DOHH2 (cell line): ENCODE data around the gene MGAT4A.

Experiments
- H3F3A ChIP-seq: fragments of 200-600 bp; sonication (generic), shearing (Covaris generic); 2 replicates; pipeline ENCODE4 v1.6.0; 2016; ENCODE audit warnings: antibody characterized with exemption, mild to moderate bottlenecking; ENCODE audit not compliant: control insufficient read depth, insufficient read depth
- H3K27ac ChIP-seq: fragments of 200-600 bp; sonication (generic); 2 replicates; pipeline ENCODE4 v1.5.1; 2014; ENCODE audit warnings: low read depth, mild to moderate bottlenecking, low read length, moderate library complexity
- H3K27me3 ChIP-seq: fragments of 200-600 bp; sonication (generic); 2 replicates; pipeline ENCODE4 v1.6.1; 2014; ENCODE audit warnings: mild to moderate bottlenecking, low read length, mixed read lengths; ENCODE audit not compliant: control insufficient read depth
- H3K36me3 ChIP-seq: fragments of 200-600 bp; sonication (generic); 2 replicates; pipeline ENCODE4 v1.6.1; 2014; ENCODE audit warnings: mild to moderate bottlenecking, low read length, moderate library complexity, mixed read lengths; ENCODE audit not compliant: control insufficient read depth
- H3K4me1 ChIP-seq: fragments of 200-600 bp; sonication (generic); 2 replicates; pipeline ENCODE4 v1.6.1; 2014; ENCODE audit warnings: mild to moderate bottlenecking, low read length, mixed read lengths; ENCODE audit not compliant: control insufficient read depth
- H3K4me2 ChIP-seq: fragments of 200-600 bp; sonication (generic); 2 replicates; pipeline ENCODE4 v1.6.0; 2014; ENCODE audit warnings: mild to moderate bottlenecking, low read length, moderate library complexity
- H3K4me3 ChIP-seq: fragments of 200-600 bp; sonication (generic); 2 replicates; pipeline ENCODE4 v1.5.1; 2014; ENCODE audit warnings: mild to moderate bottlenecking, low read length, mixed read lengths
- H3K79me2 ChIP-seq: fragments of 200-600 bp; sonication (generic); 2 replicates; pipeline ENCODE4 v1.6.1; 2014; ENCODE audit warnings: mild to moderate bottlenecking, low read length, mixed read lengths; ENCODE audit not compliant: control insufficient read depth
- H3K9me2 ChIP-seq: fragments of 200-600 bp; sonication (generic); replicated peaks from 2 replicates; pipeline ENCODE4 v1.6.1; 2014; ENCODE audit warnings: mild to moderate bottlenecking, low read length, mixed read lengths; ENCODE audit not compliant: control insufficient read depth
- H3K9me3 ChIP-seq: fragments of 200-600 bp; sonication (generic); 2 replicates; pipeline ENCODE4 v1.6.1; 2014; ENCODE audit warnings: antibody characterized with exemption, low read length, mixed read lengths; ENCODE audit not compliant: control insufficient read depth, insufficient read depth
- H4K20me1 ChIP-seq: fragments of 200-600 bp; sonication (generic); 2 replicates; pipeline ENCODE4 v1.6.0; 2014; ENCODE audit warnings: low read depth, mild to moderate bottlenecking, antibody characterized with exemption, low read length, moderate library complexity; ENCODE audit not compliant: control insufficient read depth, insufficient read depth
- EZH2phosphoT487 ChIP-seq: fragments of 200-600 bp; sonication (generic); IDR thresholded peaks from 2 replicates; pipeline ENCODE4 v1.6.1; 2017; ENCODE audit warnings: borderline replicate concordance, mild to moderate bottlenecking, antibody characterized with exemption, low read length, moderate library complexity, mixed read lengths
- TF ChIP-seq, protein P1 (sequence below): fragments of 200-600 bp; sonication (generic); IDR thresholded peaks from one replicate; pipeline ENCODE4 v1.5.1; 2014; ENCODE audit warnings: antibody characterized with exemption, mild to moderate bottlenecking, low read depth, low read length; ENCODE audit not compliant: poor library complexity, severe bottlenecking

Gene MGAT4A

DNA sequence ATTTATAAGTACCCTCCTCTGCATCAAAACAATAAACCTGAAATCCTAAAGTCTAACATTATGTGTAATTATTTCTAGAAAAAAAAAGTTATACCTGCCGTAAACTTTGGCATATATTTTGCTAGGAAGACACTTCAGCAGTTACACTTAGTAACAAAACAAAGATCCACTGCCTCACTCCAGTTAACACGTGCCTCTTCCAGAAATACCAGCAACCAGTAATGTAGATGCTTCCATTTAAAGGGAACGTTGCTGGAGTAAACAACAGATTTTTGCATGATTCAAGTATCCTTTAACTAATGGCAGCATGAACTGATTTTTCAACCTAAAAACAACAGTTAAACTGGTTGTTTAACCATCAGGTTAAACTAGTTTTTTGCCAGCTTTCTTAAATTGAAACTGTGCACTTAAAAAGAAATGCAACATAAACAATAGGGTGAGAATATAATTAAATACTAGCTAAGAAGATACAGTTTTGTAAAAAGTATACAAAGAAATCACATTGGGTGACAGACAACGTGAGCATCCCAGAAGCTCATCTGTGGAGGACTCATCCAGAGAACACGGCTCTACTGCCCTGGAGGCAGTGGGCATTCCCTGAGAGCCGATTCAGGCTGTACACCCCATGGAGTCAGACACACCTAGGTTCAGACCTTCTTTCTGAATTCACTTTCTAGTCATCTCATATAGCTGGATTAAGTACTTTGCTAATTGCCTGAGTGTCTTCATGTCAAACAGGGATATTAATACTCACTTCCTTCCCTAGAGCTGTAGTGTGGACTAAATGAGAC lies 22.3 kb downstream of the MGAT4A start:
- Histone ChIP-seq H3K4me1 (peaks cover 37% of the 10 kb centered on the region), H3K9me2 (no peaks in the 10 kb centered on the region), H3K4me2 (no peak overlapping the region), H3K27ac (no peak overlapping the region), H3K4me3 (no peak overlapping the region), H3K9me3 (no peaks in the 10 kb centered on the region), H3K79me2 (no peaks in the 10 kb centered on the region), H3K36me3 (no peaks in the 10 kb centered on the region), H3K27me3 (peaks cover 26% of the 10 kb centered on the region), H4K20me1 (no peaks in the 10 kb centered on the region), H3F3A (no peaks in the 10 kb centered on the region)
- TF ChIP-seq, protein P1, sequence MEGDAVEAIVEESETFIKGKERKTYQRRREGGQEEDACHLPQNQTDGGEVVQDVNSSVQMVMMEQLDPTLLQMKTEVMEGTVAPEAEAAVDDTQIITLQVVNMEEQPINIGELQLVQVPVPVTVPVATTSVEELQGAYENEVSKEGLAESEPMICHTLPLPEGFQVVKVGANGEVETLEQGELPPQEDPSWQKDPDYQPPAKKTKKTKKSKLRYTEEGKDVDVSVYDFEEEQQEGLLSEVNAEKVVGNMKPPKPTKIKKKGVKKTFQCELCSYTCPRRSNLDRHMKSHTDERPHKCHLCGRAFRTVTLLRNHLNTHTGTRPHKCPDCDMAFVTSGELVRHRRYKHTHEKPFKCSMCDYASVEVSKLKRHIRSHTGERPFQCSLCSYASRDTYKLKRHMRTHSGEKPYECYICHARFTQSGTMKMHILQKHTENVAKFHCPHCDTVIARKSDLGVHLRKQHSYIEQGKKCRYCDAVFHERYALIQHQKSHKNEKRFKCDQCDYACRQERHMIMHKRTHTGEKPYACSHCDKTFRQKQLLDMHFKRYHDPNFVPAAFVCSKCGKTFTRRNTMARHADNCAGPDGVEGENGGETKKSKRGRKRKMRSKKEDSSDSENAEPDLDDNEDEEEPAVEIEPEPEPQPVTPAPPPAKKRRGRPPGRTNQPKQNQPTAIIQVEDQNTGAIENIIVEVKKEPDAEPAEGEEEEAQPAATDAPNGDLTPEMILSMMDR, result no peak
- no peak for TF ChIP-seq EZH2phosphoT487

DNA sequence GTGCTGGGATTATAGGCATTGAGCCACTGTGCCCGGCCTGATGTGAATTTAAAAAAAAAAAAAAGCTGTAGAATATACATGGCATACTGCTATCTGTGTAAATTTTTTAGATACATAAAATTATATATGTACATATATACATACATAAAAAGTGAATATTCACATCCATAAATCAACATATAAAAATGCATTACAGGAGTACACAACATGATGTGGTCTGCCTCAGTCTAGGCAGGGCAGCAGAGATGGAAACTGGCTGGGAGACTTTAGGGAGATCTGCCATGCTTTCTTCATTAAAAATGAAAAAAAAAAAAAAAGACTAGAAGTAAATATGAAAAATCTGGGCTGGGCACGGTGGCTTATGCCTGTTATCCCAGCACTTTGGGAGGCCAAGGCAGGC lies 24.3 kb downstream of the MGAT4A start:
- Histone ChIP-seq H3K9me3 (no peaks in the 10 kb centered on the region), H3K4me3 (no peak overlapping the region), H3K79me2 (no peaks in the 10 kb centered on the region), H4K20me1 (no peaks in the 10 kb centered on the region), H3K4me1 (peaks cover 17% of the 10 kb centered on the region), H3F3A (no peaks in the 10 kb centered on the region), H3K27me3 (peaks cover 14% of the 10 kb centered on the region), H3K27ac (no peak overlapping the region), H3K9me2 (no peaks in the 10 kb centered on the region), H3K36me3 (no peaks in the 10 kb centered on the region), H3K4me2 (no peak overlapping the region)
- no peak for TF ChIP-seq EZH2phosphoT487
- TF ChIP-seq, protein P1, result no peak

DNA sequence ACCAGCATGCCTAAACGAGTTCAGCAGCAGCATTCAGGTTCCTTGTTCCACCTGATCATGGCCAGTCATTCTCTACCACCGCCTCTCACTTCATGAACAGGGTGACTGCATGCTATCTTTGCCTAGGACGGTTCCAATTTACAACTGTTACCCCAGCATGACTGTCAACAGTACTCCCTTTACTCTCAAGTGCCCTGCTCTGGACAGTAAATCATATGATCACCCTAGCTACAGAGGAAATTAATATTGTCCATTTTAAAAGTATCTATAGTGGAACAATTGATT lies 25.7 kb downstream of the MGAT4A start:
- no peak overlapping the region for H3K27ac ChIP-seq
- H3K4me2 ChIP-seq, result no peak overlapping the region
- no peaks in the 10 kb centered on the region for H3K36me3 ChIP-seq
- no peaks in the 10 kb centered on the region for H3K9me2 ChIP-seq
- H3K4me1 ChIP-seq, result peaks cover 7% of the 10 kb centered on the region; the same call in 1 of the 2 replicates
- H3F3A ChIP-seq, result no peaks in the 10 kb centered on the region
- peaks cover 13% of the 10 kb centered on the region for H3K27me3 ChIP-seq
- no peak for TF ChIP-seq EZH2phosphoT487
- TF ChIP-seq, protein P1, result no peak
- no peak overlapping the region for H3K4me3 ChIP-seq
- no peaks in the 10 kb centered on the region for H4K20me1 ChIP-seq
- H3K79me2 ChIP-seq, result no peaks in the 10 kb centered on the region
- H3K9me3 ChIP-seq, result no peaks in the 10 kb centered on the region
